ENCODE results near the gene G2E3. TPM values are rescaled to one million over a fixed set of nuclear protein-coding genes. Genes with fewer than 3 reads are reported as not detected.
"Not testable (repeated sequence)": the region's sequence is repeated elsewhere in the genome, so short reads cannot be mapped to it uniquely, and the experiment has no call there.

The G2E3 gene
- total and polyA plus RNA-seq, 8 donors = 16.8 to 39.4 (median 32.4) TPM

GRCh38 chr14:30528778-30529642 is 29.9 kb upstream of the G2E3 start:
- intact Hi-C loops (cut with DNase I) = loop anchor here in 1 of 2 donors (10.0 kb wide), 1 partner anchor 154 kb away; no protein-coding TSS in a partner anchor
- DNase-seq (no peak), ATAC-seq (no peak)
- H3K27me3 ChIP-seq = no peaks in the 10 kb centered on the region
- no peaks in the 10 kb centered on the region for H3K4me1 ChIP-seq
- H3K9me3 ChIP-seq = no peaks in the 10 kb centered on the region
- TF ChIP-seq, protein P1, sequence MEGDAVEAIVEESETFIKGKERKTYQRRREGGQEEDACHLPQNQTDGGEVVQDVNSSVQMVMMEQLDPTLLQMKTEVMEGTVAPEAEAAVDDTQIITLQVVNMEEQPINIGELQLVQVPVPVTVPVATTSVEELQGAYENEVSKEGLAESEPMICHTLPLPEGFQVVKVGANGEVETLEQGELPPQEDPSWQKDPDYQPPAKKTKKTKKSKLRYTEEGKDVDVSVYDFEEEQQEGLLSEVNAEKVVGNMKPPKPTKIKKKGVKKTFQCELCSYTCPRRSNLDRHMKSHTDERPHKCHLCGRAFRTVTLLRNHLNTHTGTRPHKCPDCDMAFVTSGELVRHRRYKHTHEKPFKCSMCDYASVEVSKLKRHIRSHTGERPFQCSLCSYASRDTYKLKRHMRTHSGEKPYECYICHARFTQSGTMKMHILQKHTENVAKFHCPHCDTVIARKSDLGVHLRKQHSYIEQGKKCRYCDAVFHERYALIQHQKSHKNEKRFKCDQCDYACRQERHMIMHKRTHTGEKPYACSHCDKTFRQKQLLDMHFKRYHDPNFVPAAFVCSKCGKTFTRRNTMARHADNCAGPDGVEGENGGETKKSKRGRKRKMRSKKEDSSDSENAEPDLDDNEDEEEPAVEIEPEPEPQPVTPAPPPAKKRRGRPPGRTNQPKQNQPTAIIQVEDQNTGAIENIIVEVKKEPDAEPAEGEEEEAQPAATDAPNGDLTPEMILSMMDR (IDR thresholded peaks at IDR 0.05) = no peak
- no peaks in the 10 kb centered on the region for H3K36me3 ChIP-seq
- H3K27ac ChIP-seq = no peak overlapping the region
- no peak overlapping the region for H3K4me3 ChIP-seq

DNA sequence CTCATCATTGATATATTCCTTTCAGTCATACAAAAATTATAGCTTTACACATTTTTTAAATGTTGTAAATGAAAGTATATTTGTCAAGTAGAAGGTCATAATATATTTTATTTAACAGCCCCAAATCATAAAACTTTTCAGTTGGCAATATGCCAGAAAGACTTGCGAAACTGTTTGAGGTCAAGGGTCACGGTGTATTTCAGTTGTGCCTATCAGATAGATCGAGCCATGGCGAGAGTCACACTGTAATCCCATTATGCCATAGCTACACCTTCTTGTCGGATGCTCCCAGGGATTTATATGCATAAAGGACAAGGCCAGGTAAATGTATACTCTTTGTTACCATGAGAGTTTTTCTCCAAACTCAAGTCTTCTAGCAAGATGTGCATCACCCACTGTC is 26.7 kb upstream of the G2E3 start:
- intact Hi-C loops (cut with DNase I) = no loop called here
- TF ChIP-seq, protein P1 (IDR thresholded peaks at IDR 0.05) = no peak
- Histone ChIP-seq H3K4me3 (no peak overlapping the region), H3K36me3 (no peaks in the 10 kb centered on the region), H3K27me3 (peaks cover 0 to 3% of the 10 kb centered on the region in 2 donors), H3K9me3 (no peaks in the 10 kb centered on the region), H3K4me1 (no peaks in the 10 kb centered on the region), H3K27ac (no peak overlapping the region)
- DNase-seq (no peak), ATAC-seq (no peak)

DNA sequence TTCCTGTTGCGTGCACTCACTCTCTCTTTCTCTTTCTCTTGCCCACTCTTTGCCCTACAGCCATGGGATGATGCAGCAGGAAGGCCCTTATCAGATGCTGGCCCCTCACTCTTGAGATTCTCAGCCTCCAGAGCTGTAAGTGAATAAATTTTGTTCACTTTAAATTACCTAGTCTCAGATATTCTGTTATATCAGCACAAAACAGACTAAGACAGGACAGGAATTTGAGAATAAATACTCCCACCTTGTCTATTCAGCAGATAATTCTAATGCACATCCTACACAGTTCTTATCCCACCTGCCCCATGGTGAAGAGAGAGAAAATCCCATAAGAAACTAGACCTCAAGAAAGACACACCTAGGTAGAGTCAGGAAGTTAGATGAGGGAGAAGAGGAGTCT is 25.8 kb upstream of the G2E3 start:
- intact Hi-C loops (cut with DNase I) = no loop called here
- Histone ChIP-seq H3K27me3 (peaks cover 0 to 5% of the 10 kb centered on the region in 2 donors), H3K4me3 (no peak overlapping the region), H3K36me3 (no peaks in the 10 kb centered on the region), H3K27ac (no peak overlapping the region), H3K9me3 (no peaks in the 10 kb centered on the region), H3K4me1 (no peaks in the 10 kb centered on the region)
- no peak for ATAC-seq
- DNase-seq = no peak
- TF ChIP-seq, protein P1 (IDR thresholded peaks at IDR 0.05) = no peak

GRCh38 chr14:30541318-30541717 is 17.6 kb upstream of the G2E3 start:
- H3K4me1 ChIP-seq = no peaks in the 10 kb centered on the region
- peaks cover 0 to 5% of the 10 kb centered on the region in 2 donors for H3K27me3 ChIP-seq
- peaks cover 0 to under 1% of the 10 kb centered on the region in 2 donors for H3K9me3 ChIP-seq
- H3K4me3 ChIP-seq = no peak overlapping the region
- intact Hi-C loops (cut with DNase I) = no loop called here
- no peaks in the 10 kb centered on the region for H3K36me3 ChIP-seq
- H3K27ac ChIP-seq = no peak overlapping the region
- TF ChIP-seq, protein P1 (IDR thresholded peaks at IDR 0.05) = no peak
- ATAC-seq = no peak
- DNase-seq = no peak

DNA sequence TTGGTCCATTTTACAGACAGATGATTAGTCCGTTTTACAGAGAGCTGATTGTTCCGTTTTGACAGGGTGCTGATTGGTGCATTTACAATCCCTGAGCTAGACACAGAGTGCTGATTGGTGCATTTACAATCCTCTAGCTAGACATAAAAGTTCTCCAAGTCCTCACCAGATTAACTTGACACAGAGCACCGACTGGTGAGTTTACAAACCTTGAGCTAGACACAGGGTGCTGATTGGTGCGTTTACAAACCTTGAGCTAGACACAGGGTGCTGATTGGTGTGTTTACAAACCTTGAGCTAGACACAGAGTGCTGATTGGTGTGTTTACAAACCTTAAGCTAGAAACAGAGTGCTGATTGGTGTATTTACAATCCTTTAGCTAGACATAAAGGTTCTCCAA is 12.2 kb upstream of the G2E3 start:
- H3K9me3 ChIP-seq; H3K4me3 ChIP-seq; H3K4me1 ChIP-seq; H3K36me3 ChIP-seq; H3K27me3 ChIP-seq; intact Hi-C loops (cut with DNase I); H3K27ac ChIP-seq; DNase-seq; ATAC-seq: not testable (repeated sequence)
